Body of pancreas (tissue), 4 donors: Measurements from ENCODE around the gene ODF2L.

ENCODE experiments used
- POLR2A ChIP-seq, 3 donors: fragments of 450-650 bp; IDR thresholded peaks; one replicate each; pipeline ENCODE4 v1.6.1; 2016; ENCODE audit warnings: antibody characterized with exemption in 3 of 3, mild to moderate bottlenecking in 2 of 3
- TF ChIP-seq, protein P1 (sequence below), 7 experiments: fragments of 450-650 bp in 4 of 7; fragments of 200-600 bp in 3 of 7; sonication (generic) in 3 of 7; IDR thresholded peaks; one replicate each; pipeline ENCODE4 v1.5.1; 2016 to 2019; ENCODE audit warnings: antibody characterized with exemption in 7 of 7

DNA sequence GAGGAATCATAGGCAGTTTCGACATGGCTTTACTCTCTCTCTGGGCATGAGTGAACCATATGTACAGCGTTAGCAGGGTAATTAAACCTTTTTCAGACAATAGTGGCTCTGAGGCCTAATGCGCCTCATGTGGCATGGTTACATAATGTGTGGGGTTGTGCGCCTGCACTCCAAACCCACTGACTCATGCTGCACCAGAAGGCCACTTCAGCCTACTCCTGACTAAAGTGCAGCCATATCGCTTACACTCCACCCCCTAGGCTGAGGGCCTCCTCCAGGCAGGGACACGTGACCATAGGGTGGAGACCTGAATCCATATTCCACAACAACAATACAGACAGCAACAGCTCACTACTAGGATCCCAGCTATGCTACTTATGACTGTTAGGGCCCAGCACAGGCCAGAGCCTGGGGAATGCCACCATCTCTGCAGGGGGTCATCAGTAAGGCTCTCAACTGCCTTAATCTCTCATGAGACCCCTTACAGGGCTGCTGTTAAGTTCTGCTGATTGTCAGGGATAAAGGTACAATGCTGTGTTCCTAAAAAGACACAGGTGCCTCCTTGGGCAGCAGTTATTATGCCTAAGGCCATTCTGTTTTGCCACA lies 13.4 kb upstream of the ODF2L start:
- no peak for TF ChIP-seq POLR2A (IDR thresholded peaks at IDR 0.05)
- TF ChIP-seq, protein P1, sequence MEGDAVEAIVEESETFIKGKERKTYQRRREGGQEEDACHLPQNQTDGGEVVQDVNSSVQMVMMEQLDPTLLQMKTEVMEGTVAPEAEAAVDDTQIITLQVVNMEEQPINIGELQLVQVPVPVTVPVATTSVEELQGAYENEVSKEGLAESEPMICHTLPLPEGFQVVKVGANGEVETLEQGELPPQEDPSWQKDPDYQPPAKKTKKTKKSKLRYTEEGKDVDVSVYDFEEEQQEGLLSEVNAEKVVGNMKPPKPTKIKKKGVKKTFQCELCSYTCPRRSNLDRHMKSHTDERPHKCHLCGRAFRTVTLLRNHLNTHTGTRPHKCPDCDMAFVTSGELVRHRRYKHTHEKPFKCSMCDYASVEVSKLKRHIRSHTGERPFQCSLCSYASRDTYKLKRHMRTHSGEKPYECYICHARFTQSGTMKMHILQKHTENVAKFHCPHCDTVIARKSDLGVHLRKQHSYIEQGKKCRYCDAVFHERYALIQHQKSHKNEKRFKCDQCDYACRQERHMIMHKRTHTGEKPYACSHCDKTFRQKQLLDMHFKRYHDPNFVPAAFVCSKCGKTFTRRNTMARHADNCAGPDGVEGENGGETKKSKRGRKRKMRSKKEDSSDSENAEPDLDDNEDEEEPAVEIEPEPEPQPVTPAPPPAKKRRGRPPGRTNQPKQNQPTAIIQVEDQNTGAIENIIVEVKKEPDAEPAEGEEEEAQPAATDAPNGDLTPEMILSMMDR (IDR thresholded peaks at IDR 0.05) = no peak
